OCI-LY1 (cell line): Measurements from ENCODE around the gene TMEM18.

ENCODE experiments used
- H2AFZ ChIP-seq: fragments of 200-600 bp; sonication (generic), shearing (Covaris generic); 2 replicates; pipeline ENCODE4 v1.6.0; 2014; ENCODE audit warnings: antibody characterized with exemption, mild to moderate bottlenecking, low read length
- H3F3A ChIP-seq: fragments of 200-600 bp; sonication (generic), shearing (Covaris generic); 2 replicates; pipeline ENCODE4 v1.6.0; 2014; ENCODE audit warnings: mild to moderate bottlenecking, antibody characterized with exemption, low read length, moderate library complexity; ENCODE audit not compliant: insufficient read depth
- H3K27ac ChIP-seq: fragments of 200-600 bp; sonication (generic); 2 replicates; pipeline ENCODE4 v1.5.1; 2014; ENCODE audit warnings: low read length, mixed run types, mild to moderate bottlenecking, low read depth; ENCODE audit not compliant: poor library complexity, severe bottlenecking
- H3K27me3 ChIP-seq: fragments of 200-600 bp; sonication (generic); 2 replicates; pipeline ENCODE4 v1.6.0; 2014; ENCODE audit warnings: antibody characterized with exemption, mild to moderate bottlenecking, low read length, moderate library complexity; ENCODE audit not compliant: insufficient read depth
- H3K36me3 ChIP-seq: fragments of 200-600 bp; sonication (generic); 2 replicates; pipeline ENCODE4 v1.6.1; 2014; ENCODE audit warnings: mild to moderate bottlenecking, antibody characterized with exemption, low read length, moderate library complexity, mixed read lengths; ENCODE audit not compliant: insufficient read depth
- H3K4me1 ChIP-seq: fragments of 200-600 bp; sonication (generic); 2 replicates; pipeline ENCODE4 v1.5.1; 2014; ENCODE audit warnings: mild to moderate bottlenecking, low read length, moderate library complexity; ENCODE audit not compliant: insufficient read depth, severe bottlenecking
- H3K4me2 ChIP-seq: fragments of 200-600 bp; sonication (generic), shearing (Covaris generic); 2 replicates; pipeline ENCODE4 v1.6.1; 2014; ENCODE audit warnings: low read length
- H3K4me3 ChIP-seq: fragments of 200-600 bp; sonication (generic); 2 replicates; pipeline ENCODE4 v1.5.1; 2014; ENCODE audit warnings: low read length, low read depth, mild to moderate bottlenecking, mixed read lengths; ENCODE audit not compliant: poor library complexity, severe bottlenecking
- H3K79me2 ChIP-seq: fragments of 200-600 bp; shearing (Covaris generic); 2 replicates; pipeline ENCODE4 v1.6.1; 2016; ENCODE audit warnings: mixed run types, low read length, mixed read lengths; ENCODE audit not compliant: insufficient read depth
- H3K9ac ChIP-seq: fragments of 200-600 bp; sonication (generic), shearing (Covaris generic); 2 replicates; pipeline ENCODE4 v1.6.1; 2014; ENCODE audit warnings: mild to moderate bottlenecking, low read length, mixed read lengths
- H3K9me2 ChIP-seq: fragments of 200-600 bp; sonication (generic), shearing (Covaris generic); 2 replicates; pipeline ENCODE4 v1.6.1; 2014; ENCODE audit warnings: low read depth, mild to moderate bottlenecking, low read length, mixed read lengths
- H3K9me3 ChIP-seq: fragments of 200-600 bp; shearing (Covaris generic); 2 replicates; pipeline ENCODE4 v1.6.1; 2014; ENCODE audit warnings: low read length, mixed read lengths
- H4K20me1 ChIP-seq: fragments of 200-600 bp; sonication (generic), shearing (Covaris generic); 2 replicates; pipeline ENCODE4 v1.6.0; 2016; ENCODE audit warnings: mild to moderate bottlenecking, low read length; ENCODE audit not compliant: insufficient read depth
- EZH2 ChIP-seq: fragments of 200-600 bp; sonication (generic), shearing (Covaris generic); IDR thresholded peaks from 2 replicates; pipeline ENCODE4 v1.8.0; 2017; ENCODE audit warnings: borderline replicate concordance, mixed run types, mild to moderate bottlenecking, antibody characterized with exemption, low read length, moderate library complexity, mixed read lengths
- TF ChIP-seq, protein P1 (sequence below): fragments of 200-600 bp; sonication (generic), shearing (Covaris generic); IDR thresholded peaks from 2 replicates; pipeline ENCODE4 v1.5.1; 2017; ENCODE audit warnings: mild to moderate bottlenecking, antibody characterized with exemption, low read length, moderate library complexity, mixed read lengths

Gene TMEM18

GRCh38 chr2:637406-637776, 39.8 kb downstream of the TMEM18 start:
- Histone ChIP-seq H3K4me2 (no peak overlapping the region), H3K9me2 (no peaks in the 10 kb centered on the region)

GRCh38 chr2:636641-637405, 40.4 kb downstream of the TMEM18 start:
- Histone ChIP-seq H3K27ac (no peak overlapping the region), H3K9ac (no peak overlapping the region), H3K79me2 (no peaks in the 10 kb centered on the region), H3K4me2 (peak overlapping the region; percentile 12; the same call in 1 of the 2 replicates), H4K20me1 (no peaks in the 10 kb centered on the region), H3K9me3 (no peaks in the 10 kb centered on the region), H3K27me3 (no peaks in the 10 kb centered on the region), H3K4me1 (no peaks in the 10 kb centered on the region), H2AFZ (no peak overlapping the region), H3K36me3 (no peaks in the 10 kb centered on the region), H3K9me2 (no peaks in the 10 kb centered on the region), H3F3A (no peaks in the 10 kb centered on the region), H3K4me3 (no peak overlapping the region)
- TF ChIP-seq, protein P1, sequence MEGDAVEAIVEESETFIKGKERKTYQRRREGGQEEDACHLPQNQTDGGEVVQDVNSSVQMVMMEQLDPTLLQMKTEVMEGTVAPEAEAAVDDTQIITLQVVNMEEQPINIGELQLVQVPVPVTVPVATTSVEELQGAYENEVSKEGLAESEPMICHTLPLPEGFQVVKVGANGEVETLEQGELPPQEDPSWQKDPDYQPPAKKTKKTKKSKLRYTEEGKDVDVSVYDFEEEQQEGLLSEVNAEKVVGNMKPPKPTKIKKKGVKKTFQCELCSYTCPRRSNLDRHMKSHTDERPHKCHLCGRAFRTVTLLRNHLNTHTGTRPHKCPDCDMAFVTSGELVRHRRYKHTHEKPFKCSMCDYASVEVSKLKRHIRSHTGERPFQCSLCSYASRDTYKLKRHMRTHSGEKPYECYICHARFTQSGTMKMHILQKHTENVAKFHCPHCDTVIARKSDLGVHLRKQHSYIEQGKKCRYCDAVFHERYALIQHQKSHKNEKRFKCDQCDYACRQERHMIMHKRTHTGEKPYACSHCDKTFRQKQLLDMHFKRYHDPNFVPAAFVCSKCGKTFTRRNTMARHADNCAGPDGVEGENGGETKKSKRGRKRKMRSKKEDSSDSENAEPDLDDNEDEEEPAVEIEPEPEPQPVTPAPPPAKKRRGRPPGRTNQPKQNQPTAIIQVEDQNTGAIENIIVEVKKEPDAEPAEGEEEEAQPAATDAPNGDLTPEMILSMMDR, result peak; percentile 94
- TF ChIP-seq EZH2, result no peak

More at GRCh38 chr2:637406-637776, 39.8 kb downstream of the TMEM18 start:
- no peaks in the 10 kb centered on the region for H3K79me2 ChIP-seq
- H3F3A ChIP-seq, result no peaks in the 10 kb centered on the region
- H3K9me3 ChIP-seq, result no peaks in the 10 kb centered on the region
- no peak for TF ChIP-seq EZH2
- H3K9ac ChIP-seq, result no peak overlapping the region
- H3K27me3 ChIP-seq, result no peaks in the 10 kb centered on the region
- no peak overlapping the region for H3K4me3 ChIP-seq
- H3K27ac ChIP-seq, result no peak overlapping the region
- no peaks in the 10 kb centered on the region for H4K20me1 ChIP-seq
- H2AFZ ChIP-seq, result no peak overlapping the region
- no peaks in the 10 kb centered on the region for H3K4me1 ChIP-seq
- H3K36me3 ChIP-seq, result no peaks in the 10 kb centered on the region

DNA sequence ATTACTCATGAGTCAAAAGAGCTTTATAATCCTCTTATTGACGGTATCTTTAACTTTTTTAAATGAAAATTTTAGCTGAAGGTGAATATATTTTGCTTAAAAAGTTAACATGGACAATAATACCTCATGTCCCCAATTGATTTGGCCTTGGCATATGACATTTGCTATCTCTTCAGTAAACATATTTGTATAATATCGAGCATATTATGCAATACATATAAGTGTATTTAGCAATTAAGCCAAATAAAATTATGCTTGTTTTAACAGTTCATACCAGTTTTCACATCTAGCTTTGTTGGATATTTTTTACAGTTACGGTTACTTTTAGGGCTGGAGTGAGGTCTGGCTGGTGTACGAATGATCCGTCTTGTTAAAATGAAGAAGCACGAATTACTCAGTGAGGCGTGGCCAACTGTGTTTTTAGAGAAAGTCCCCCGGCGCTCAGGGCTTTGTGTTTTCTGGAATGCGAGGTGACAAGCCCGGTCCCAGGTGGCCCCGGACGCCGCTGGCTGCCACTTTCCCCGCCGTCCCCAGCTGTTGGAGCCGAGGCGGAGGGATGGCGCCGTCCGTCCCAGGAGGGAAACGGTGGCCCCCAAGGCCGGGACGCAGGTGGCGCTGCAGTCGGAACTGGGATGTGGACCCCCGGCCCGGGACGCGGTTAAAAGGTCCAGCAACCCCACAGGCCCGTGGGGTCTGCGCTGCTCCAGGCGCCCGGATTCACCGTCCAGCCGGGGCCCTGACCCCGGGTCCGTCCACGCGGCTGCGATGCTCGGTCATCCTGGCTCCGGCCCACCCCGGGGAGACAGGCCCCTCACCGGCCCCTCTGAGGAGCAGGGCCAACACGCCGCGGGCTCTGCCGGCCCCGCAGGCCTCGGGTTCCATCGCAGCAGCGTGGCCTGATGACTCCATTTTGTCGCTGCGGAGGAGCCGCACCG, 41.3 kb downstream of the TMEM18 start:
- Histone ChIP-seq H3K9me3 (no peaks in the 10 kb centered on the region), H3K9me2 (no peaks in the 10 kb centered on the region), H3K79me2 (no peaks in the 10 kb centered on the region), H3K4me2 (no peak overlapping the region), H3K4me1 (no peaks in the 10 kb centered on the region), H3K27me3 (no peaks in the 10 kb centered on the region), H3K36me3 (no peaks in the 10 kb centered on the region), H2AFZ (no peak overlapping the region), H3K4me3 (no peak overlapping the region), H4K20me1 (no peaks in the 10 kb centered on the region), H3K27ac (no peak overlapping the region), H3F3A (no peaks in the 10 kb centered on the region), H3K9ac (no peak overlapping the region)
- TF ChIP-seq, protein P1, result no peak
- TF ChIP-seq EZH2, result no peak
